Medulla oblongata (tissue), 1 donor: ENCODE measurements around the gene PRKAR2B.
"Not testable (repeated sequence)": the region's sequence is repeated elsewhere in the genome, so short reads cannot be mapped to it uniquely, and the experiment has no call there.

Source experiments
- DNase-seq: peaks from one replicate; pipeline ENCODE4 v3.0.0-alpha.2; 2015; ENCODE audit errors: extremely low spot score

PRKAR2B gene

DNA sequence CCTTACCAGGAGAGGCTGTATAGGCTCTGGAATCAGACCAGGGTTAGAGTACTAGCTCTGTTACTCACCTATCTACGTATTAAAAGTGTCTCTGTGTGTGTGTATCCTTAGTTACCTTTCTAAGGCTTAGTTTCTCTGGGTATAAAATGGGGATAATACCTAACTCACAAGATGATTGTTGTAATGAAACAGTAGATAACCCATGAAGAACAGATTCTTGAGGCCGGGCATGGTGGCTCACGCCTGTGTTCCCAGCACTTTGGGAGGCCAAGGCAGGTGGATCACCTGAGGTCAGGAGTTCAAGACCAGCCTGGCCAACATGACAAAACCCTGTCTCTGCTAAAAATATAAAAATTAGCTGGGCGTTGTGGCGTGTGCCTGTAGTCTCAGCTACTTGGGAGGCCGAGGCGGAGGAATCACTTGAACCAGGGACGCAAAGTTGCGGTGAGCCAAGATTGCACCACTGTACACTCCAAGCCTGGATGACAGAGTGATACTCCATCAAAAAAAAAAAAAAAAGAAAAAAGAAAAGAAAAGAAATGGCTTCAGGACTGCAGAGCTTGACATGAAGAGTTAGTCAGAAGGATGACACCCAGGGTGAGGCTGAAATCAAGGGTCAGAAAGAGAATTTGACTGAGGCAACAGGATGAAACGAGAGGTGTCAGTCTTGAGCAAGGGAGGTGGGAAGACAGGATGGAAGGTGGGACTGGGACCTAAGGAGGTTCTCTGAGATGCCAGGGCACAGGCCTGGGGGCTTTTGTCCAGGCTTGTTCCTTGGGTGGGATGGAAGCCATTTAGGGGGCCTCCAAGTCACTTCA lies 33.4 kb downstream of the PRKAR2B start:
- no peak for DNase-seq

DNA sequence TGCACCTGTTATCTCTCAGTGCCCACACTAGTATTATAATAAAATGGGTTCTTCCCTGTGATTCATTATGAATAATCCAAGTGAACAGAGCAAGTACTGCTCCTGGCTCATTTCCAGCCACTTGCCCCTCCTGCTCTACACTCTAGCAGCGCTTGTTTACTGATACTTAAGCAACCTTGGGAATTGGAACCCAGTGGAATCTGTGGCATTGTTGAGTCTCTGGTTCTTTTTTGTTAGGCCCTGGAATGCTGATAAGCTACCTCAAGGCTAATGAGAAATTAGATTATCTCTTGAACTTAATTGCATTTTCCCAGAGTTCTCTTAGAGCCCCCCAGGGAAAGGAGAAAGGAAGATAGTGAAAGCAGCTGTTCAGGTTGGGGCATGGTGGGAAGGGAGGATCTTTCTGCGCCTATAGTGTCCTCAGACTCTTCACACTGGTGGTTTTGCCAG lies 34.0 kb downstream of the PRKAR2B start:
- no peak for DNase-seq

DNA sequence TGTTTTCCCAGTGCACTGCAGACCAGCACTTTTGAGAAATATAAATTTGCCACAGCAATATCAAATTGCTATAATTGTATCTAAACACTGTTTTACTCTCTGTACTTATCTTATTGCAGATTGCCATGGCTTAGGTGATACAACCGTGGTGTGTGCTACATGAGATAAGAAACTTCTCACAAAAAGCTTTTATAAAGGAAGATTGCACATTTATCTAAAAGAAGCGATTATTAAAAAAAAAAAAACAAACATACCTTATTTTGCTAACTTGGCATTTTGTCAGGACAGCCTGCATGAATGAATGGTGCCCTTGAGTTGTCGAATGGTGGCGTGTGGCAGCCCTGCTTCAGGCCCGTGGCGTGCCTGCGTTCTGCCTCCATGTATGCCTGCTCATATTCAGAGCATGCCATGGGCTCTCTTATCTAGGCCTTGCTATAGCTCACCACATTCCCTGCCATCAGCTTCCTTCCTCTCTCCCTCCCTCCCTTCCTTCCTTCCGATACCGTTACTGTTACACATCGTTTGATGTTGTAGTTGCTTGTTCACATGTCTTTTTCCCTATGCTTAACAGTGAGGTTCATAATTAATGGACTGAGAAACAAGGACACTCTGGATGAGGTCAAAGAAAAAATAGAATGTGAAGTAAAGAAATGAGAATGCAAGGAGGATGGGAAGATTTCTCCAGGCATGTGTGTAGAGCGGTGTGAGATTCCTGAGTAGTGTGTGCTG lies 34.9 kb downstream of the PRKAR2B start:
- DNase-seq = no peak

DNA sequence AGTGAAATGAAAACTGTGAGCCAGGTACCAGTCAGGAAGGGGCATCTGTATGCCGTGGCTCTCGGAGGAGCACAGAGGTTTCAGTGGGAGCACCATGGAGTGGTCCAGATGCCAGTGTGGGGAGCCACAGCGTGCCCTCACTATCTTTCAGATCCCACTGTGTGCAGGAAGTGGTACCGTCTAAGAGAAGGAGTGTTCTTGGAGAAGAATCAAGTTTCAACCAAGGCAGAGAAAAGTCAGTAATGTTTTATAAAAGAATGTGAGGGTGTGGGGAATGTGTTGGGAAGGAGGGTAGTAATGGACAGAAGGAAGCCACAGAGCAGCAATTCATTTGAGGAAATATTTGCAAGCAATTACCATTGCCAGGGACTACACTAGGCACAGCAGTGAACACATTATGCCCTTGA lies 35.6 kb downstream of the PRKAR2B start:
- DNase-seq = no peak

DNA sequence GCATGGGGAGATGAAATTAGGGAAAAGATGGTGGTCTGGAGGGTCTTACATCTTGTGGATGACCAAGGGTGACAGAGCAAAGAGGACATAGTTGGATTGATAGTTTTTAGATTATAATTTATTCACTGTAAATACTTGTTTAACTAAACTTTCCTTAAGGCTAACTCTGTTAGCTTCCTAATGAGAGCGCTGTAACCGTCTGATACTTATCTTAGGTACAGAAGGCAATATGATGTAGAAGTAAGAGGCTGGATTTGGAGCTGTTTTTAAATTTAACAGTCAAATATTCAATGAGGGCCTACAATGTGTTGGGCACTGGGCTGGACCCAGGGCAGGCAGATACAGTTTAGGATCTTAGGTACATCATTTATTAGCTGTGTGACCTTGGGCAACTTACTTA lies 36.0 kb downstream of the PRKAR2B start:
- no peak for DNase-seq

DNA sequence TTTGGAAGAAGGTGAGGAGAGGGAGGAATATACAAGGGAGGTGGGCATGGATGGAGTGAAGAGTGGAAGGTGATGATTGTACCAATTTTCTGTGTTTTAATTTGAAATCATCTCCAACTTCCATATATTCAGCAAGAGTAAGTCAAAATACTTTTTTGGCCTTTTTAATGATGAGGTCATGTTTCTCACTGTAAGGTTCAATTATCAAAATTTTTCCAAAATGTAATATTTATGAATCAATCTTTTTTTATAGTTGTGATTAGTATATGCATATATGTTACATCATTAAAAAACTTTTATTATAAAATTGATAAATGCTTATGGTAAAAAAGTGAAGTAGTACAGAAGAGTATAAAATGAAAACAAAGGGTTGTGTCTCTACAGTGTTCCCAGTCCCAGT lies 40.7 kb downstream of the PRKAR2B start:
- no peak for DNase-seq

DNA sequence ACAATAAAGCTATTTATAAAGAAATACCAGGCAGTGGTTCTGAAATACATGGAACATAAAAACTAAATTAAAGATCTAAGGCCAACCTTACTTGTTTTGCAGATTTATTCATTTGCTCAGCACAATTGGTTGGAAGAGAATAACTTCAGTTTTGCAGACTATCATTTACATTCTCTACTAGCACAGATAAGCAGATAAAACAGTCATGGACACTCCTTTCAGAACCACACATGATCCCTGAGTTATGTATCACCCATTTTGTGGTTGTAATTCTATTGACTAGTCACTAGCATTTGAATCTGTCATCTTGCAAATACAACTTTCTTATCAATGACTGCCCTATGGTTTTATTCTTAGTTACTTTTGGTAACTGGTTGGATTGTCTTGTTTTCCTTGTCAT lies 45.1 kb downstream of the PRKAR2B start:
- no peak for DNase-seq

DNA sequence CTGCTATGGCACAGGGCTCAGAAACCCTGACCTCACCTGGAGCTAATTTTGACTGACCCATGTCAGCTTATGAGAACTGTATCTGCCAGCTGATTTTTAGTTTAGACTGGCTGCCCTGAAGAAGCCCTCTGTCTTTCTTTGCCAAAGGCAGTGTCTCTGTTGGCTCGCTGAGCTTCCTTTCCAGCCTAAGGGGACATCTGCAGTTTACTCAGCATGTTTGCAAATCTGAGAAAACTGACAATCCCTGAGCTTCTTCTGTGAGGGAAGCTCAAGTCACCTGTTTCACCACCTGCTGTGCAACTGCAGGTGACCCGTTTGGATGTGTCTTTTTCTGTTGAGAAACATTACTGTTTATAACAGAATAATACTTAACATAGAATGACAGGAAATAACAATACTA lies 46.0 kb downstream of the PRKAR2B start:
- DNase-seq = peak; percentile 20

DNA sequence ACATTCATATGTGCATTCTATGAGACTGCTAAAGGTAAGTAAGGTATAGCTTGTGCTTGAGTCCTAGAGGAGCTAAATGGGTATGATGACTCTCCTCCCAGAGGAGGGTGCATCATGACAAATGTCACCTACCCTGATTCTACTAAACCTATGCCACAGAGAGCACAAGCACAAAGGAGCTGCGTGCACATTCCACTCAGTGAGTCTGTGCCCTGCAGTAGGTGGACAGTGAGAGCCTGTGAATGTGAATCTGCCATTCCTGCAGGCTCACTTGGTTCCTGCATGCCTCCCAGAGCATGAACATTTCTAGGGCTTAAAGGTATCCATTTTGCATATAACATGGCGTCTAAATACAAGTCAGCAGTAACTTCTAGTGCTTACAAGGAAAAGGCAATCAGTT lies 46.8 kb downstream of the PRKAR2B start:
- DNase-seq = no peak

DNA sequence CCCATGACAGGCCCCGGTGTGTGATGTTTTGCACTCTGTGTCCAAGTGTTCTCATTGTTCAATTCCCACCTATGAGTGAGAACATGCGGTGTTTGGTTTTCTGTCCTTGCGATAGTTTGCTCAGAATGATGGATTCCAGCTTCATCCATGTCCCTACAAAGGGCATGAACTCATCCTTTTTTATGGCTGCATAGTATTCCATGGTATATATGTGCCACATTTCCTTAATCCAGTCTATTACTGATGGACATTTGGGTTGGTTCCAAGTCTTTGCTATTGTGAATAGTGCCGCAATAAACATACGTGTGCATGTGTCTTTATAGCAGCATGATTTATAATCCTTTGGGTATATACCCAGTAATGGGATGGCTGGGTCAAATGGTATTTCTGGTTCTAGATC lies 49.2 kb downstream of the PRKAR2B start:
- DNase-seq = not testable (repeated sequence)

DNA sequence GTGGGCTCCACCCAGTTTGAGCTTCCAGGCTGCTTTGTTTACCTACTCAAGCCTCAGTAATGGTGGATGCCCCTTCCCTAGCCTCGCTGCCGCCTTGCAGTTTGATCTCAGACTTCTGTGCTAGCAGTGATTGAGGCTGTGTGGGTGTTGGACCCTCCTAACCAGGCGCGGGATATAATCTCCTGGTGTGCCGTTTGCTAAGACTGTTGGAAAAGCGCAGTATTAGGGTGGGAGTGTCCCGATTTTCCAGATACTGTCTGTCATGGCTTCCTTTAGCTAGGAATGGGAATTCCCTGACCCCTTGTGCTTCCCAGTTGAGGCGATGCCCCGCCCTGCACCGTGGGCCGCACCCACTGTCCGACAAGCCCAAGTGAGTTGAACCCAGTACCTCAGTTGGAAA lies 54.6 kb downstream of the PRKAR2B start:
- DNase-seq = not testable (repeated sequence)

DNA sequence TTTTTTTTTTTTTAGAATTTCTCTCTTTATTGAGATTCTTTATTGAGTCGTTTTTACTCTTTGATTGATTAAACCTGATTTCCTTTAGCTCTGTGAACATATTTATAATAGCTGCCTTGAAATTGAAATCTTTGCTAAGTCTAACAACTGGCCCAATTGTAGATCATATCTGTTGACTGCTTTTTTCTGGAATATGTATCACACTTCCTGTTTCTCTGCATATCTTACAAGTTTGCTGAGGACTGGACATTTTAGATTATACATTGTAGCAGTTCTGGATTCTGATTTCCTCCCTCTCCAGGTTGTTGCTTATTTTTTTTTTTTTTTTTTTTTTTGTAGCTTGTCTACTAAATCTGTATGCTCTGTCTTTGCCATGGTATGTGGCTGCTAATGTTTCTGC lies 56.3 kb downstream of the PRKAR2B start:
- no peak for DNase-seq

DNA sequence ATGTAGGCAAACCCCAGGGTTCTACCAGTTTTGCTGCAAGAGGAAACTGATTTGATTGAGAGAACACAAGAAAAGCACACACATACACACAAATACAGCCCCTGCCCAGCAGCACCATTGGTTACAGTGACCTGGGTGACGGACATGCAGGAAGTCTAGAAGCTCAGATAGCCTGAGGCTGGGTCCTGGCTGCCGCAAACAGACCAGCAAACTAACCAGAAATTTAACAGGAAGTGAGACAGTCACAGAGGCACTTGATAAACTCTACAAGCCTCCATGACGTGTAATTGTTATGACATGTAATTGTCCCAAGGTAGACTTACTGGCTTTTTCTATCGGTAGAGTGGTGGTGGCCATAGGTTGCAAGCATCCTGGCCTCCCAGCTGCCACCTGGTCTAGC lies 58.9 kb downstream of the PRKAR2B start:
- no peak for DNase-seq

DNA sequence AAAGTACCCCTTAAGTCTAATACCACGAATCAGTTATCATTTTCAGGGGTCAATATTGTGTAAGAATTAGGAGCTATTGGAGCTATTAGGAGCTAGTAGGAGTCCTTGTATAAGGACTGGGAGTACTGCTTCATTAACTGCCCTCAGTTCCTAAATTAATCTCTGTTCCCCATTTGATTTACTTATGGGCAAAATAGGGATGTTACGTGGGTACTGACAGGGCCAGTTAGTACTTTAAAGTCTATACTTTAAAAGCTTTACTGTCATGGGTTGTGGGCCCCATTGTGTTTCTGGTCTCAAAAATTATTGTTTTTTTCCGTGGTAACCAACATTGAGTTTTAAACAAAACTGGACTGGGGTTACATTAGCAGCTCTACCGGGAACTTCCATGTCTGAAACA lies 60.3 kb downstream of the PRKAR2B start:
- DNase-seq = no peak

DNA sequence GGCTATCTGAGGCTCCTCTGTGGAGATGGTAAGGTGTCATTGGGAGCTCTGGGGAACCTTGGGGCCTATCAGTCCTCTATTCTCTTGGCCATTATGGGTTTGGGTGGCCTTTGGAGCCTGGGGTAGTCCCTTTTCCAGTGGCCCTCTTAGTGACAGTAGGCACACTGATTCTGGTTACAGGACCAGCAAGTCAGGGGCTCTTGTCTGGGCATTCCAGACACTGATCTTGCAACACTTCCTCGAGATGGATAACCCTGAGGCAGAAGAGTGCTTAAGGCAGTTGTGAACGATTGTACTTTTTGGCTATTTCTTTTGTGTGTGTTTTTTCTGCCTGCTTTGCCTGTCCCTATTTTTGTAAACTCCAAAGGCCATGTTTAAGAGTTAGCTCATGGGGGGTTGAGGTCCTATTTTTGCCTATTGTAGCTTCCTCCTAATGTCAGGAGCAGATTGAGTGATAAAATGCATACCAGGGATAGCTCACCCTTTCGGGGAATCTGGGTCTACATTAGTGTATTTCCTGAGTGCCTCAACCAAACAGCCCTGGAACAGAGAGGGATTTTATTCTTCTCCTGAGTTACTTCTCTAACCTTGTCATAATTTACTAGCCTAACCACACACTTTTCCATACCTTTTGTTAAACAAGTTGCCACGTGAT lies 61.2 kb downstream of the PRKAR2B start:
- no peak for DNase-seq

DNA sequence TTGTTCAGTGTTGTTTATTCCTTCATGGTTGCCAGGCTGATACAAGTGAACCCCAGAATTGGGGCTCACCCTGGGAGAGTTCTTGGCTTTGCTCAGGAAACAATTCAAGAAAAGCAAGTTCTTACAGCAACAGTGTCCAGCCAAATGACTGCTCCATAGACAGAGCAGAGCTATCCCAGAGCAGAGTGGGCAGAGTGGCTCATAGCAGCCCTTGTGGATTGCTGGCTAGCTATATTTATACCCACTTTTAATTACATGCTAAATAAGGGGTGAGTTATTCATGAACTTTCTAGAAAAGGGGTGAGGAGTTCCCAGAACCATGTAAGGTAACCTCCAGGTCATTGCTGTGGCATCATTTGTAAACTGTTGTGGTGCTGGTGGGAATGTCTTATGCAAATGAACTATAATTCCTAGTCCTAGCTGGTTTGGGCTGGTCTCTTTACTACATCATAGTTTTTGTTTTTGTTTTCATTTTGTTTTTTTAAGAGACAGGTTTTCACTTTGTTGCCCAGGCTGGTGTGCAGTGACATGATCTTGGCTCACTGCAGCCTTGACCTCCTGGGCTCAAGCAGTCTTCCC lies 64.4 kb downstream of the PRKAR2B start:
- DNase-seq = no peak

DNA sequence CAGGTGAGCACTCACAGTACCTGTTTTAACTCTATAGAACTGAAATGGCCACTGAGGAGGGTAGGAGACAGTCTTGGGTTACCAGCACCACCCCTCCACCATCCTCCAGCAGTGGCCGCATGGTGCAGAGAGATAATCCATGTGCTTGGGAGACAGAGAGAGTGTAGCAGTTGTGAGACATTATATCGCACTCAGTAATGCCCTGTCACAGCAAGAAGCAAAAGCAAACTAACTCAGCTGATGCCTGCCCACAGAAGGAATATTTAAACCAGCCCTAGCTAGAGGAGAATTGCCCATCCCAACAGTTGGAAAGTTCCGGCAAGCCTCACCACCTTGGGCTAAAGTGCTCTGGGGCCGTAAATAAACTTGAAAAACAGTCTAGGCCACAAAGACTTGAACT lies 65.5 kb downstream of the PRKAR2B start:
- no peak for DNase-seq

DNA sequence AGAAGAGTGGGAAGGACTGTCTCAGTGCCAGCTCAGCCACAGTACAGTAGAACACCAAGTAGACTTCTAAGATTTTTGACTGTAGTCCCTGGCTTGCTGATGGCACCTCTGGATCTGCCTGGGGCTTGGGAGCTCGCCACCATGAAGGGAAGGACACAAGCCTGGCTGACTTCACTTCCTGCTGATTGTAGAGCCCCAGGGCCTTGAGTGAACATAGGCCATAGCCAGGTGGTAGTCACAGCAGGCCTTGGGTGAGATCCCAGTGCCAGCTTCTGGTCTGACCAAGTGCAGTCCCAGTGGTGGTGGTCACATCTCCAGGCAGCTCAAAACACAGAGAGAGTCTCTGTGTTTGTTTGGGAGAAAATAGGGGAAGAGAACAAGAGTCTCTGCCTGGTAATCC lies 66.7 kb downstream of the PRKAR2B start:
- no peak for DNase-seq

DNA sequence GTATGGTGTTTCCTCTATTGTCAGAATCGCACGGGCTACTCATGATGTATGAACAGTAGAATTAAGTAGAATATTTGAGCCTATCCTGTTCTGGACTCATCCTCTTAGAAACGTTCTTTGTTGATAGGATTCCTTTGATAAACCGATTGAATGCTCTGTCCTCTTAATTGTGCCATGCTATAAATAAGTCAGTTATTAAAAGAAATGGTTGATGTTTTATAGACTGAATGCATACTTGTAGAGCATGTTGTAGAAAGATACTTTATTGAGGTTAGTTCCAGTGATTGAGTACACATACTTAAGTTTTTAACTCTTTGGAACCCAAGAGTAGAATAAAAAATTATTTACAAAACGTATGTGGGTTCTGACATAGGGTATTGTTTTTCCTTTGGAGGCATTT lies 69.4 kb downstream of the PRKAR2B start:
- no peak for DNase-seq

DNA sequence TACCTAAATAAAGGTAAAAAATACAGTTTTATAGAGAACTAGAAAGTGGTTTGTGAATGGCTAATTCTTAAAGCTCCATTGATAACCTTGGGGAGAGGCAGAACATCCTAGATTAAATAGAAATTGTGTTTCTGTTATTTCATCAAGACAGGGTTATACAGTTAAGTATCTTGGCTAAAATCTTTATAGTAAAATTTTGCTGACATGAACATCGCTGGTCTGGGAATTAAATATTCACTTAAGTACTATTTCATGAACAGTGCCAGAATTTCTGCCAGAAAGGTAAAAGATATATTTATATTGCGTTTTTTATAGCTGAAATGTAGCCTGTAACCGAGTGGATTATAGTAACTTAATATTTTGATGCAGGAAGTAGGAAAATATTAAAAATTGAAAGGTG lies 70.6 kb downstream of the PRKAR2B start:
- no peak for DNase-seq

DNA sequence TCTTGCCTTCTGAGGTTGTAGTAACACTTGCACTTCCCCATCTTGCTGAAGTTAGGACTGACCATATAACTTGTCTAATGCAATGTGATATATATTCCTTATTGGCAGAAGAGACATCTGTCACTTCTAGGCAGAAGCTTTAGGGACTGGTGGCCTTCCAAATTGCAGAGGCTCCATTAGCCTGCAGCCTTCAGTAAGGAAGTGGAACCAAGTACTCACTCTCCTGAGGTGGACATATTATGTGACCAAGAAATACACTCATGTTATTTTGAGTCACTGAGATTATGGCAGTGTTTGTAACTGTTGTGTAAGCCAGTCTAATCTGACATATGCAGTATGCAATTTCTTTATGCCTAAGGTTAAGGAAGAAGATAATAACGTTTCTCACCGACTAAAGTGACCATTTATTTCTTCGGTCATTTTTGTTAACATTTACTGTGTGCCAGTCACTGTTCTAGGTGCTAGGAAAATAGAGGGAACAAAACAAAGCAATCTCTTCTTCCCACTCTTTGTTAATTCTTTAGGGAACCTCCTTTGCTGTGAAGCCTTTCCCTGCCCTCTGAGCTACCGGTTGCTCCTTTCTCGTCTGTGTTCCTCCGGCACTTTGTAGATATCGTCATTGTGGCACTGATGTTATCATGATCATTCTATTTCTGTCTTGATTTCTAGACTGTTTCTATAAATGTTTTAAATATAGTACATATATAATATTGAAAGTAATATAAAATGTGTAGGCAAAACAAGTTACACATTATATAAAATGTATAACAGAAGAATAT lies 71.4 kb downstream of the PRKAR2B start:
- DNase-seq = no peak
